HEK293 (cell line): ENCODE results near the gene NDUFS2.

Source experiments
- CTCF ChIA-PET: fragments of 350-600 bp; formaldehyde crosslinking; extraction: SDS; loops from one replicate; lab custom pipeline; 2021; ENCODE audit warnings: antibody characterized with exemption; lab: Yijun Ruan, JAX
- POLR2A ChIA-PET: fragments of 300-600 bp; formaldehyde crosslinking; extraction: SDS; loops from one replicate; lab custom pipeline; 2020; ENCODE audit warnings: antibody characterized with exemption, inconsistent platforms; lab: Yijun Ruan, JAX
- H3K27ac ChIP-seq: fragments of 200-500 bp; sonication (Bioruptor generic); 2 replicates; pipeline ENCODE4 v1.5.1; 2014; ENCODE audit warnings: low read depth, low read length, control low read depth, inconsistent platforms; ENCODE audit errors: extremely low read depth
- H3K36me3 ChIP-seq, 2 experiments: fragments of 200-500 bp in 1 of 2; sonication (Bioruptor generic) in 1 of 2; 1 replicate in 1 of 2; 2 replicates in 1 of 2; pipeline ENCODE4 v1.5.1; 2014 to 2017; ENCODE audit warnings: inconsistent platforms in 2 of 2, low read length in 2 of 2; ENCODE audit not compliant: control insufficient read depth in 2 of 2, insufficient read depth in 1 of 2
- H3K4me1 ChIP-seq: fragments of 200-500 bp; sonication (Bioruptor generic); 2 replicates; pipeline ENCODE4 v1.5.1; 2014; ENCODE audit warnings: mild to moderate bottlenecking, low read length, inconsistent platforms; ENCODE audit not compliant: control insufficient read depth, insufficient read depth
- H3K4me3 ChIP-seq: 2 replicates; pipeline ENCODE4 v1.5.1; 2011; ENCODE audit warnings: low read depth, mild to moderate bottlenecking, control low read depth, low read length, moderate library complexity
- H3K9me3 ChIP-seq: fragments of 200-500 bp; sonication (Bioruptor generic); 2 replicates; pipeline ENCODE4 v1.5.1; 2014; ENCODE audit warnings: low read depth, low read length, inconsistent platforms; ENCODE audit not compliant: control insufficient read depth, insufficient read depth
- GLI2 ChIP-seq: fragments of 450-650 bp; formaldehyde crosslinking; IDR thresholded peaks from 2 replicates; pipeline ENCODE4; 2017; ENCODE audit warnings: missing biosample characterization, missing genetic modification characterization, low read depth, borderline replicate concordance
- GLIS1 ChIP-seq: fragments of 450-650 bp; formaldehyde crosslinking; IDR thresholded peaks from 2 replicates; pipeline ENCODE4 v1.5.1; 2016; ENCODE audit warnings: missing biosample characterization, missing genetic modification characterization
- PRDM1 ChIP-seq: fragments of 450-650 bp; formaldehyde crosslinking; IDR thresholded peaks from 2 replicates; pipeline ENCODE4; 2016; ENCODE audit warnings: missing biosample characterization, missing genetic modification characterization
- SALL2 ChIP-seq: fragments of 450-650 bp; formaldehyde crosslinking; IDR thresholded peaks from 2 replicates; pipeline ENCODE4 v1.5.0; 2017; ENCODE audit warnings: missing biosample characterization, mild to moderate bottlenecking, missing genetic modification characterization, borderline replicate concordance
- ZNF10 ChIP-seq: fragments of 450-650 bp; formaldehyde crosslinking; IDR thresholded peaks from 2 replicates; pipeline ENCODE4 v1.5.1; 2017; ENCODE audit warnings: missing biosample characterization, missing genetic modification characterization
- ZNF112 ChIP-seq: fragments of 450-650 bp; formaldehyde crosslinking; IDR thresholded peaks from 2 replicates; pipeline ENCODE4 v1.5.0; 2017; ENCODE audit warnings: missing biosample characterization, missing genetic modification characterization
- ZNF184 ChIP-seq: fragments of 450-650 bp; IDR thresholded peaks from 2 replicates; pipeline ENCODE4 v1.5.1; 2018; ENCODE audit warnings: missing biosample characterization, mild to moderate bottlenecking, missing genetic modification characterization
- ZNF366 ChIP-seq: fragments of 450-650 bp; formaldehyde crosslinking; conservative IDR thresholded peaks from 2 replicates; pipeline ENCODE4 v1.5.1; 2016; ENCODE audit warnings: missing biosample characterization, missing genetic modification characterization
- ZNF391 ChIP-seq: fragments of 450-650 bp; formaldehyde crosslinking; IDR thresholded peaks from 2 replicates; pipeline ENCODE4 v1.5.1; 2016; ENCODE audit warnings: low read depth, missing biosample characterization, missing genetic modification characterization, borderline replicate concordance
- ZNF48 ChIP-seq: fragments of 450-650 bp; formaldehyde crosslinking; IDR thresholded peaks from 2 replicates; pipeline ENCODE4 v1.5.1; 2016; ENCODE audit warnings: missing biosample characterization, missing genetic modification characterization
- ZNF626 ChIP-seq: fragments of 450-650 bp; sonication (Bioruptor Pico); formaldehyde crosslinking; IDR thresholded peaks from 2 replicates; pipeline ENCODE4 v1.5.1; 2018; ENCODE audit warnings: missing biosample characterization, missing genetic modification characterization, inconsistent platforms
- ZNF660 ChIP-seq: fragments of 450-650 bp; IDR thresholded peaks from 2 replicates; pipeline ENCODE4 v1.5.1; 2018; ENCODE audit warnings: missing biosample characterization, mild to moderate bottlenecking, missing genetic modification characterization
- ZNF837 ChIP-seq: fragments of 450-650 bp; formaldehyde crosslinking; IDR thresholded peaks from 2 replicates; pipeline ENCODE4 v1.5.1; 2016; ENCODE audit warnings: missing biosample characterization, missing genetic modification characterization
- TF ChIP-seq, protein P1 (sequence below): fragments of 450-650 bp; formaldehyde crosslinking; IDR thresholded peaks from 2 replicates; pipeline ENCODE4 v1.5.1; 2016; ENCODE audit warnings: missing biosample characterization, missing genetic modification characterization, borderline replicate concordance
- TF ChIP-seq, protein P2 (sequence below): fragments of 450-650 bp; formaldehyde crosslinking; optimal IDR thresholded peaks from 2 replicates; pipeline ENCODE3; 2016; ENCODE audit warnings: missing biosample characterization, mild to moderate bottlenecking, missing genetic modification characterization
- TF ChIP-seq, protein P3 (sequence below): fragments of 450-650 bp; formaldehyde crosslinking; IDR thresholded peaks from 2 replicates; pipeline ENCODE4 v1.5.1; 2017; ENCODE audit warnings: missing biosample characterization, missing genetic modification characterization

NDUFS2 gene

DNA sequence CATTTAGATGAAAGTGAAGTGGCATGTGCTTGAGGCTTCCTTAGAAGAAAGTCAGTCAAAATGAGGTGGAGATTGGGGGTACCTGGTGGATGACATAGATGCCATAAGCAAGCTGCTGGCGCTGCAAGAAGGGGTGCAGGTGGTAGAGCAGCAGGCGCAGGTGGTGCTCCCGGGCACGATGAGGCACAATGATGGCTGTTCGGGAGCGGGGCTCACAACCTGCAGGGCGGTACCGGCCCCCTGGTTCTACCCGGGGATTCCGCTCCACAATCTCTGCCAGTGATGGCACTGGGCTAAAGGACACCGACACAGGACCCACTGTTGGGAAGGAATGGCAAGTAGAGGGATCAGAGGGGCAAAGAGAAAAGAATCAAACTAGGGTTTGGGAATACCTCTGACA lies 27.3 kb upstream of the NDUFS2 start:
- ChIA-PET CTCF (no interaction called here), POLR2A (interaction anchor here (3.3 kb wide), 1 partner anchor 9 kb away, joined by 39 read pairs; the partner anchor contains the start of gene PPOX)
- Histone ChIP-seq H3K9me3 (no peaks in the 10 kb centered on the region), H3K36me3 (peaks cover 16 to 60% of the 10 kb centered on the region in 2 experiments; a peak in 2 of 3 replicates), H3K27ac (no peak overlapping the region), H3K4me1 (no peaks in the 10 kb centered on the region), H3K4me3 (no peak overlapping the region)
- TF ChIP-seq ZNF112 (tag by site-specific recombination) (no peak), ZNF48 (tag by site-specific recombination) (no peak)
- TF ChIP-seq, protein P1, sequence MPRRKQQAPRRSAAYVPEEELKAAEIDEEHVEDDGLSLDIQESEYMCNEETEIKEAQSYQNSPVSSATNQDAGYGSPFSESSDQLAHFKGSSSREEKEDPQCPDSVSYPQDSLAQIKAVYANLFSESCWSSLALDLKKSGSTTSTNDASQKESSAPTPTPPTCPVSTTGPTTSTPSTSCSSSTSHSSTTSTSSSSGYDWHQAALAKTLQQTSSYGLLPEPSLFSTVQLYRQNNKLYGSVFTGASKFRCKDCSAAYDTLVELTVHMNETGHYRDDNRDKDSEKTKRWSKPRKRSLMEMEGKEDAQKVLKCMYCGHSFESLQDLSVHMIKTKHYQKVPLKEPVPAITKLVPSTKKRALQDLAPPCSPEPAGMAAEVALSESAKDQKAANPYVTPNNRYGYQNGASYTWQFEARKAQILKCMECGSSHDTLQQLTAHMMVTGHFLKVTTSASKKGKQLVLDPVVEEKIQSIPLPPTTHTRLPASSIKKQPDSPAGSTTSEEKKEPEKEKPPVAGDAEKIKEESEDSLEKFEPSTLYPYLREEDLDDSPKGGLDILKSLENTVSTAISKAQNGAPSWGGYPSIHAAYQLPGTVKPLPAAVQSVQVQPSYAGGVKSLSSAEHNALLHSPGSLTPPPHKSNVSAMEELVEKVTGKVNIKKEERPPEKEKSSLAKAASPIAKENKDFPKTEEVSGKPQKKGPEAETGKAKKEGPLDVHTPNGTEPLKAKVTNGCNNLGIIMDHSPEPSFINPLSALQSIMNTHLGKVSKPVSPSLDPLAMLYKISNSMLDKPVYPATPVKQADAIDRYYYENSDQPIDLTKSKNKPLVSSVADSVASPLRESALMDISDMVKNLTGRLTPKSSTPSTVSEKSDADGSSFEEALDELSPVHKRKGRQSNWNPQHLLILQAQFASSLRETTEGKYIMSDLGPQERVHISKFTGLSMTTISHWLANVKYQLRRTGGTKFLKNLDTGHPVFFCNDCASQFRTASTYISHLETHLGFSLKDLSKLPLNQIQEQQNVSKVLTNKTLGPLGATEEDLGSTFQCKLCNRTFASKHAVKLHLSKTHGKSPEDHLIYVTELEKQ (tag by site-specific recombination), result no peak

DNA sequence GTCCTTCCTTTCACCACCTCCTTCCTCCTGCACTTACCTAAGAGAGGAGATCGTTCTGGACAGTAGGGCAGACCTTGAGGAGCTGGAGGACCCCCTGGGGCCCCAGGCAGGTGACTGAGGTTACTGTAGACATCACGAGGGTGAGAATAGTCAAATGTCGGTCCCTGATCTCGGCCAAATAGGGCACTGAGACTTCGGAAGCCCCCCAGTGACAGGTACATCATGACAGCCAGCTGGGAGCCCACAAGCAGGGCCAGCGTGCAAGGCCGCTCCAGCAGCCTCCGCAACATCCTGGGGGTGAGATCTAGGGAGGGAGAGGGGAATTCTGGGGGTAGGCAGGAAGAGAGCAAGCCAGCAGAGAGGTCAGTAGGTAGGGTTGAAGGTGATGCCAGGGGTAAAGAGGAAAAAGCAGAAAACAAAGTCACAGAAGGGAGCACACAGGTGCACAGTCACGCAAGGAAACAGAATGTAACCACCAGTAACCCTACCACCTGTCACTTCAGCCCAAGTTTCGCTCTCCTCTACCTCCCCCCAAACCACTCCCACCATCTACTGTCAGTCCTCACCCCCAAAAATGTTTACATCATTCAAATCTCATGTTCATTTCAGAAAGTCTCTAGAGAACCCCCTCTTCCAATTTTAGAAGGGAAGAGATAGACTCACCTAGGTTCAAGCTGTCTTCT lies 26.3 kb upstream of the NDUFS2 start:
- Histone ChIP-seq H3K4me3 (no peak overlapping the region), H3K36me3 (peaks cover 13 to 52% of the 10 kb centered on the region in 2 experiments; a peak in 2 of 3 replicates), H3K27ac (no peak overlapping the region), H3K4me1 (no peaks in the 10 kb centered on the region), H3K9me3 (no peaks in the 10 kb centered on the region)
- no peak for TF ChIP-seq ZNF184 (tag by site-specific recombination)
- no peak for TF ChIP-seq ZNF626 (tag by site-specific recombination)
- TF ChIP-seq GLIS1, result no peak
- TF ChIP-seq, protein P2, sequence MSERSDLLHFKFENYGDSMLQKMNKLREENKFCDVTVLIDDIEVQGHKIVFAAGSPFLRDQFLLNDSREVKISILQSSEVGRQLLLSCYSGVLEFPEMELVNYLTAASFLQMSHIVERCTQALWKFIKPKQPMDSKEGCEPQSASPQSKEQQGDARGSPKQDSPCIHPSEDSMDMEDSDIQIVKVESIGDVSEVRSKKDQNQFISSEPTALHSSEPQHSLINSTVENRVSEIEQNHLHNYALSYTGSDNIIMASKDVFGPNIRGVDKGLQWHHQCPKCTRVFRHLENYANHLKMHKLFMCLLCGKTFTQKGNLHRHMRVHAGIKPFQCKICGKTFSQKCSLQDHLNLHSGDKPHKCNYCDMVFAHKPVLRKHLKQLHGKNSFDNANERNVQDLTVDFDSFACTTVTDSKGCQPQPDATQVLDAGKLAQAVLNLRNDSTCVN (tag by site-specific recombination), result no peak
- TF ChIP-seq ZNF391 (tag by site-specific recombination), result no peak
- no peak for TF ChIP-seq SALL2 (tag by site-specific recombination)
- CTCF ChIA-PET, result interaction anchor here (0.7 to 2.9 kb wide), 3 partner anchors 9 to 16 kb away, joined by 4 to 23 read pairs (median 6); partner anchors contain the start of gene PPOX
- POLR2A ChIA-PET, result interaction anchor here (0.9 to 3.3 kb wide), 3 partner anchors 10 to 22 kb away, joined by 4 to 39 read pairs (median 4); partner anchors contain the start of gene PPOX

DNA sequence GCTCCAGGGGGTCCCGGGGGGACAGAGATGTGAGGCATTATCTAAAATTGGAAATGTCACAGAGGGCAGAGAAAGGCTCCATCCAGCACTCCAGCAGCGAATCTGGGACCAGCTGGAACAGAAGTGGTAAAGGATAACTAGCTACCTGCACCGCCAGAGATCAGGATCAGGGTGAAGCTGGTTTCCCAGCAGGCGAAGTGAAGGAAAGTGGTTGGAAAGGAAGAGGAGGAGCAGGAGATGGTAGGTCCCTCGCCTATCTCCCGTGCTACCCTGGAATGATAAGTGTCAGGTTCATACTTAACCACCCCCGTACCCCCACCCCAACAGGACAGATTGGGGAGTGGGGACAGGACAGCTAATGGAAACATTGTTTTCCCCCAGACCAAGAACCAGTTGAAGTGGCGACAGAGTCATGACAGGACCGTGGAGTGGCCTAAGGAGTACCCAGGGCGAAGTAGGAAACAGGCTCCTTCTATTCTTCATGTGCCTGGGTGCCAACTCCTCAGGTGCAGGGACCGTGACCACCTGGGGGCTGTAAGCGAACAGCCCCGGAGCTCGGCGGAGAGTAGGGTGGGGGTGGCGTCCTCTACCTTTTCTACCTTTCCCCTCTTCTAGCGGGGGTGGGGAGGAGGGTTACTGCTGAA lies 25.6 kb upstream of the NDUFS2 start:
- no peak overlapping the region; the same call in 1 of the 2 replicates for H3K27ac ChIP-seq
- POLR2A ChIA-PET, result interaction anchor here (0.9 to 3.3 kb wide), 7 partner anchors 10 to 131 kb away, joined by 3 to 39 read pairs (median 5); partner anchors contain the start of genes NDUFS2, PPOX, TOMM40L and USF1

More for the DNA sequence above, 25.6 kb upstream of the NDUFS2 start:
- Histone ChIP-seq H3K36me3 (peaks cover 13 to 45% of the 10 kb centered on the region in 2 experiments; a peak in 2 of 3 replicates), H3K4me3 (peak overlapping the region; percentile 88), H3K4me1 (no peaks in the 10 kb centered on the region), H3K9me3 (no peaks in the 10 kb centered on the region)
- CTCF ChIA-PET, result interaction anchor here (0.7 to 2.9 kb wide), 5 partner anchors 10 to 205 kb away, joined by 3 to 23 read pairs (median 4); partner anchors contain the start of gene PPOX
- TF ChIP-seq, protein P1 (tag by site-specific recombination), result no peak
- no peak for TF ChIP-seq ZNF660 (tag by site-specific recombination)
- peak; percentile 48 for TF ChIP-seq ZNF366 (tag by site-specific recombination)
- peak; percentile 90 for TF ChIP-seq PRDM1
- peak; percentile 85 for TF ChIP-seq ZNF10 (tag by site-specific recombination)
- TF ChIP-seq, protein P3, sequence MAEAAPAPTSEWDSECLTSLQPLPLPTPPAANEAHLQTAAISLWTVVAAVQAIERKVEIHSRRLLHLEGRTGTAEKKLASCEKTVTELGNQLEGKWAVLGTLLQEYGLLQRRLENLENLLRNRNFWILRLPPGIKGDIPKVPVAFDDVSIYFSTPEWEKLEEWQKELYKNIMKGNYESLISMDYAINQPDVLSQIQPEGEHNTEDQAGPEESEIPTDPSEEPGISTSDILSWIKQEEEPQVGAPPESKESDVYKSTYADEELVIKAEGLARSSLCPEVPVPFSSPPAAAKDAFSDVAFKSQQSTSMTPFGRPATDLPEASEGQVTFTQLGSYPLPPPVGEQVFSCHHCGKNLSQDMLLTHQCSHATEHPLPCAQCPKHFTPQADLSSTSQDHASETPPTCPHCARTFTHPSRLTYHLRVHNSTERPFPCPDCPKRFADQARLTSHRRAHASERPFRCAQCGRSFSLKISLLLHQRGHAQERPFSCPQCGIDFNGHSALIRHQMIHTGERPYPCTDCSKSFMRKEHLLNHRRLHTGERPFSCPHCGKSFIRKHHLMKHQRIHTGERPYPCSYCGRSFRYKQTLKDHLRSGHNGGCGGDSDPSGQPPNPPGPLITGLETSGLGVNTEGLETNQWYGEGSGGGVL (tag by site-specific recombination), result 0 out of 2 replicates have a peak, but pooled peaks have one; percentile 67
- no peak for TF ChIP-seq ZNF837 (tag by site-specific recombination)
- TF ChIP-seq GLI2, result no peak
